PC-9 (cell line): ENCODE data around the gene ANTXR2. TPM values are rescaled to one million over a fixed set of nuclear protein-coding genes. Genes with fewer than 3 reads are reported as not detected.

ENCODE experiments used
- BruUV-seq: library from RNA; stranded (reverse); fragments of 400-500 nt; replicated peaks from 2 replicates; lab custom pipeline; 2021; lab: Mats Ljungman, UMichigan
- CTCF ChIA-PET: fragments of 300-600 bp; sonication (Branson Sonifier 250); formaldehyde crosslinking; loops from one replicate; lab custom pipeline; 2022; ENCODE audit warnings: antibody characterized with exemption; lab: Charles Lee
- POLR2A ChIA-PET: fragments of 300-600 bp; sonication (Branson Sonifier 250); formaldehyde crosslinking; loops from one replicate; lab custom pipeline; 2022; ENCODE audit warnings: antibody characterized with exemption; ENCODE audit not compliant: unreplicated experiment; lab: Charles Lee
- DNase-seq, 2 experiments: peaks; one replicate each; pipeline versions ENCODE4 v3.0.0 to v3.0.0-alpha.2; 2015 to 2022; ENCODE audit warnings: mixed read lengths in 1 of 2
- H2AFZ ChIP-seq: fragments of 200-600 bp; sonication (generic); 2 replicates; pipeline ENCODE4 v1.8.1; 2017; ENCODE audit warnings: antibody characterized with exemption
- H3F3A ChIP-seq: fragments of 200-600 bp; sonication (generic); 2 replicates; pipeline ENCODE4 v1.8.1; 2017; ENCODE audit warnings: antibody characterized with exemption, mild to moderate bottlenecking, low read depth; ENCODE audit not compliant: insufficient read depth
- H3K27ac ChIP-seq: fragments of 200-600 bp; sonication (generic); 2 replicates; pipeline ENCODE4 v1.6.1; 2016; ENCODE audit warnings: mixed run types
- H3K27me3 ChIP-seq: fragments of 200-600 bp; sonication (generic); 2 replicates; pipeline ENCODE4 v1.6.1; 2016; ENCODE audit warnings: low read depth, mixed run types; ENCODE audit not compliant: insufficient read depth
- H3K36me3 ChIP-seq: fragments of 200-600 bp; sonication (generic); 2 replicates; pipeline ENCODE4 v1.6.1; 2016; ENCODE audit warnings: low read depth, mixed run types
- H3K4me1 ChIP-seq: fragments of 200-600 bp; sonication (generic); replicated peaks from 2 replicates; pipeline ENCODE4 v1.6.1; 2016; ENCODE audit warnings: mixed run types; ENCODE audit not compliant: insufficient read depth
- H3K4me2 ChIP-seq: fragments of 200-600 bp; sonication (generic); 2 replicates; pipeline ENCODE4 v1.6.1; 2017; ENCODE audit warnings: mixed run types
- H3K4me3 ChIP-seq: fragments of 200-600 bp; sonication (generic); 2 replicates; pipeline ENCODE4 v1.6.1; 2016; ENCODE audit warnings: mixed run types
- H3K79me2 ChIP-seq: fragments of 200-600 bp; sonication (generic); 2 replicates; pipeline ENCODE4 v1.6.1; 2017; ENCODE audit warnings: low read depth, mixed run types
- H3K9me2 ChIP-seq: fragments of 200-600 bp; sonication (generic); 2 replicates; pipeline ENCODE4 v1.8.1; 2017; ENCODE audit warnings: mild to moderate bottlenecking; ENCODE audit not compliant: insufficient read depth
- H3K9me3 ChIP-seq: fragments of 200-600 bp; sonication (generic); 2 replicates; pipeline ENCODE4 v1.8.1; 2016; ENCODE audit warnings: low read depth; ENCODE audit not compliant: insufficient read depth
- H4K20me1 ChIP-seq: fragments of 200-600 bp; sonication (generic); 2 replicates; pipeline ENCODE4 v1.8.1; 2017; ENCODE audit not compliant: insufficient read depth
- CTCF ChIP-seq: fragments of 200-600 bp; sonication (generic); conservative IDR thresholded peaks from 2 replicates; pipeline ENCODE4 v1.6.1; 2017; ENCODE audit warnings: mixed run types, antibody characterized with exemption, mild to moderate bottlenecking, moderate library complexity
- EZH2 ChIP-seq: fragments of 200-600 bp; sonication (generic); IDR thresholded peaks from 2 replicates; pipeline ENCODE4 v1.8.0; 2017; ENCODE audit warnings: antibody characterized with exemption, low read depth
- intact Hi-C: fragments of 100-400 bp; cut with micrococcal nuclease; formaldehyde crosslinking; loops from one replicate; pipeline ENCODE4 v1.10.0; 2022; ENCODE audit not compliant: unreplicated experiment
- total RNA-seq: library from RNA; stranded (reverse); gene quantifications from 2 replicates; pipeline ENCODE4 v1.2.3, GENCODE V29; 2021

The ANTXR2 gene
- total RNA-seq, 1 experiment from 2014 or later = 2.0 TPM

GRCh38 chr4:80069837-80070731 is 2.9 kb downstream of the ANTXR2 start:
- Histone ChIP-seq H3K4me2 (peak overlapping the region; percentile 82; the same call in 1 of the 2 replicates), H4K20me1 (no peaks in the 10 kb centered on the region), H3K36me3 (no peaks in the 10 kb centered on the region), H2AFZ (no peak overlapping the region), H3F3A (peaks cover 10% of the 10 kb centered on the region; the same call in 1 of the 2 replicates), H3K4me1 (peaks cover 21% of the 10 kb centered on the region), H3K9me3 (no peaks in the 10 kb centered on the region), H3K79me2 (no peaks in the 10 kb centered on the region), H3K27me3 (no peaks in the 10 kb centered on the region), H3K9me2 (no peaks in the 10 kb centered on the region), H3K4me3 (no peak overlapping the region), H3K27ac (peak overlapping the region; percentile 28; the same call in 1 of the 2 replicates)
- POLR2A ChIA-PET = no interaction called here
- intact Hi-C loops = loop anchor here (10.0 kb wide), 1 partner anchor 115 kb away; no protein-coding TSS in a partner anchor
- CTCF ChIA-PET = interaction anchor here (0.6 kb wide), 1 partner anchor 51 kb away, joined by 6 read pairs; no protein-coding TSS in a partner anchor
- no TSS peak for BruUV-seq
- peak in 1 of 2 experiments; percentile 41 for DNase-seq
- TF ChIP-seq CTCF = no peak
- TF ChIP-seq EZH2 = no peak

- TF ChIP-seq EZH2 (no peak), CTCF (no peak)
- DNase-seq = no peak
Observed at GRCh38 chr4:80069108-80069836, 3.8 kb downstream of the ANTXR2 start.

GRCh38 chr4:80065601-80066000 is 7.4 kb downstream of the ANTXR2 start:
- H3K4me1 ChIP-seq = peaks cover 3% of the 10 kb centered on the region; the same call in 1 of the 2 replicates
- no peaks in the 10 kb centered on the region for H3K9me2 ChIP-seq
- no TSS peak for BruUV-seq
- intact Hi-C loops = no loop called here
- no peaks in the 10 kb centered on the region for H3K27me3 ChIP-seq
- no peaks in the 10 kb centered on the region for H3K79me2 ChIP-seq
- H3K36me3 ChIP-seq = no peaks in the 10 kb centered on the region
- H2AFZ ChIP-seq = no peak overlapping the region
- ChIA-PET CTCF (no interaction called here), POLR2A (interaction anchor here (0.5 kb wide), 1 partner anchor 117 kb away, joined by 5 read pairs; no protein-coding TSS in a partner anchor)
- no peak for DNase-seq
- TF ChIP-seq CTCF (no peak), EZH2 (no peak)
- H3F3A ChIP-seq = peaks cover 5% of the 10 kb centered on the region; the same call in 1 of the 2 replicates
- no peak overlapping the region for H3K4me2 ChIP-seq
- no peak overlapping the region for H3K27ac ChIP-seq
- H3K4me3 ChIP-seq = no peak overlapping the region
- no peaks in the 10 kb centered on the region for H4K20me1 ChIP-seq
- H3K9me3 ChIP-seq = no peaks in the 10 kb centered on the region

More at GRCh38 chr4:80069108-80069836, 3.8 kb downstream of the ANTXR2 start:
- no peaks in the 10 kb centered on the region for H3K9me3 ChIP-seq
- H3K4me2 ChIP-seq = no peak overlapping the region
- CTCF ChIA-PET = no interaction called here
- no peaks in the 10 kb centered on the region for H3K9me2 ChIP-seq
- BruUV-seq = no TSS peak
- POLR2A ChIA-PET = no interaction called here
- peaks cover 18% of the 10 kb centered on the region for H3K4me1 ChIP-seq
- no peaks in the 10 kb centered on the region for H3K27me3 ChIP-seq
- no peaks in the 10 kb centered on the region for H3K36me3 ChIP-seq
- H3K27ac ChIP-seq = no peak overlapping the region
- peaks cover 10% of the 10 kb centered on the region; the same call in 1 of the 2 replicates for H3F3A ChIP-seq
- no peak overlapping the region for H3K4me3 ChIP-seq
- H2AFZ ChIP-seq = no peak overlapping the region
- intact Hi-C loops = no loop called here
- no peaks in the 10 kb centered on the region for H4K20me1 ChIP-seq
- H3K79me2 ChIP-seq = no peaks in the 10 kb centered on the region
